H1 (cell line): ENCODE results near the gene LDHB. TPM values are rescaled to one million over a fixed set of nuclear protein-coding genes. Genes with fewer than 3 reads are reported as not detected.
A peak's percentile ranks its signal among the peaks of the same experiment; 100 is the strongest.

Source experiments
- ASH2L ChIP-seq: fragments of 200-600, 300-600 bp; sonication (generic); IDR thresholded peaks from one replicate; pipeline ENCODE4 v1.7.1; 2017; ENCODE audit warnings: low read length
- CBX5 ChIP-seq: fragments of 300-800, 300-1000 bp; sonication (generic); IDR thresholded peaks from 2 replicates; pipeline ENCODE4 v1.7.1; 2016; ENCODE audit warnings: antibody characterized with exemption, low read length, low read depth
- CBX8 ChIP-seq: fragments of 300-800, 300-1000 bp; sonication (generic); IDR thresholded peaks from 2 replicates; pipeline ENCODE4 v1.7.1; 2016; ENCODE audit warnings: low read depth, low read length, borderline replicate concordance
- CHD7 ChIP-seq: fragments of 300-600 bp; sonication (generic); IDR thresholded peaks from 2 replicates; pipeline ENCODE4 v1.7.1; 2012; ENCODE audit warnings: low read length, moderate library complexity, mild to moderate bottlenecking, inconsistent platforms; ENCODE audit not compliant: insufficient replicate concordance
- EZH2 ChIP-seq: fragments of 200-600 bp; sonication (generic); IDR thresholded peaks from 2 replicates; pipeline ENCODE4 v1.7.1; 2012; ENCODE audit warnings: low read depth, mild to moderate bottlenecking, moderate library complexity, low read length, inconsistent platforms; ENCODE audit not compliant: severe bottlenecking
- JUND ChIP-seq: IDR thresholded peaks from 2 replicates; pipeline ENCODE4 v1.6.1; 2011; ENCODE audit warnings: mild to moderate bottlenecking, improper control_type of control experiment, low read length
- KDM4A ChIP-seq: IDR thresholded peaks from one replicate; pipeline ENCODE4 v1.7.1; 2012; ENCODE audit warnings: low read depth, mild to moderate bottlenecking, moderate library complexity, low read length, inconsistent platforms; ENCODE audit not compliant: severe bottlenecking
- NANOG ChIP-seq: IDR thresholded peaks from 2 replicates; pipeline ENCODE4 v1.6.1; 2011; ENCODE audit warnings: low read length, low read depth, mild to moderate bottlenecking, inconsistent platforms; ENCODE audit not compliant: insufficient read depth, poor library complexity, severe bottlenecking
- POLR2A ChIP-seq, 2 experiments: IDR thresholded peaks; 1 replicate in 1 of 2; 2 replicates in 1 of 2; pipeline ENCODE4 v1.6.1; 2011; ENCODE audit warnings: low read depth in 2 of 2, low read length in 2 of 2, mild to moderate bottlenecking in 2 of 2; ENCODE audit errors: control extremely low read depth in 1 of 2
- POLR2AphosphoS5 ChIP-seq: IDR thresholded peaks from 2 replicates; pipeline ENCODE4 v1.6.1; 2011; ENCODE audit warnings: low read depth, low read length
- POU5F1 ChIP-seq: IDR thresholded peaks from 2 replicates; pipeline ENCODE4 v1.6.1; 2011; ENCODE audit warnings: low read depth, mild to moderate bottlenecking, low read length, moderate library complexity
- SP1 ChIP-seq: IDR thresholded peaks from 2 replicates; pipeline ENCODE4 v1.6.1; 2011; ENCODE audit warnings: low read depth, low read length
- TAF1 ChIP-seq: IDR thresholded peaks from 2 replicates; pipeline ENCODE4 v1.6.1; 2011; ENCODE audit warnings: mild to moderate bottlenecking, low read depth, low read length
- polyA plus RNA-seq, 7 experiments: library from polyadenylated mRNA; depleted of rRNA in 3 of 7; stranded (reverse) in 5 of 7; unstranded in 2 of 7; fragments of >200 nt in 5 of 7; fragments of 200-250 nt in 2 of 7; gene quantifications; 1 replicate in 5 of 7; 2 replicates in 1 of 7; 4 replicates in 1 of 7; pipeline versions ENCODE4 v1.2.1 to v1.2.3, GENCODE V29; 2011 to 2013; ENCODE audit warnings: missing spikeins in 2 of 7, mixed read lengths in 2 of 7
- total RNA-seq: library from RNA; stranded (reverse); fragmentation: NEBNext Ultra II Directional; extraction: Animal tissue kit (Norgen Biotek cat#: 25700); gene quantifications from 2 replicates; pipeline ENCODE4 v1.2.1, GENCODE V29; 2021

Gene LDHB
- total and polyA plus RNA-seq, 2 of the 8 experiments (the other 6 are each of a cell fraction or from before 2014, with no cell fraction given), result 1,177 to 1,781 TPM

- TF ChIP-seq CHD7 (no peak), CBX8 (no peak), POLR2A (IDR thresholded peaks at IDR 0.05; ENCODE audit: control extremely low read depth in 1 of 2, low read depth in 2 of 2, low read length in 2 of 2) (peak in 1 of 2 experiments; percentile 57), CBX5 (no peak), POLR2AphosphoS5 (no peak; the same call in 1 of the 2 replicates), EZH2 (no peak), TAF1 (0 out of 2 replicates have a peak, but pooled peaks have one; percentile 37), POU5F1 (no peak), KDM4A (no peak), SP1 (no peak), NANOG (no peak), ASH2L (peak; percentile 5), JUND (no peak)
Observed at GRCh38 chr12:21656905-21657325, 727 bp downstream of the LDHB start (continued).
